ENCODE data around the gene TRIO. TPM values are rescaled to one million over a fixed set of nuclear protein-coding genes. Genes with fewer than 3 reads are reported as not detected.
"Not testable (repeated sequence)": the region's sequence is repeated elsewhere in the genome, so short reads cannot be mapped to it uniquely, and the experiment has no call there.

The TRIO gene
- polyA plus RNA-seq, 1 experiment: 176 TPM

- POLR2A ChIA-PET: no interaction called here
Measured at GRCh38 chr5:14204011-14204670, 61.0 kb downstream of the TRIO start.

DNA sequence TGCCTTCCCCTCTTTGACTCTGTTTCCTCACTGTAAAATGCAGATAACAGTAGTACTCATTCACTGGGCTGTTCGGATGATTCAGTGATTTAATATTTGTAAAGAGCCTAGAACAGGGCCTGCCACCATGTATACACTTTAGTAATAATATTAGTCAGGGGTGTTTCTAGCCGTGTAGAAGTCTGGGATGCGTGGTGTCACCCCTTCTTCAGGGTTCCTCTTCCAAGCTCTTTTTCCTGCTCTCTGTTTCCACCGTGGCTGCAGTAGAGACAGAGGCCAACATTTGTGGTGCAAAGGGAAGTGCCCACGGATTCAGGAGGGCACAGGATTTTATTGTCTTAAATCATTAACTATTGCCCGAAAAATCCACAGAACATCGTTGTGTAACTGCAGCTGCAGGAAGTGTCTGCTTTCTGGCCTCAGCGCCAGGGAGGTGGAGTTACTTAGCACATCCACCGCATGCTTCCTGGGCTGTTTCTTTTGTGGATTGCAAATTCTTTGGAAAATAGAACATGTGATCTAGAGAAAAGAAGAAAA is 61.7 kb downstream of the TRIO start:
- Histone ChIP-seq H3K36me3 (ENCODE audit: control insufficient read depth, insufficient read depth, low read length) (no peaks in the 10 kb centered on the region), H3K27me3 (ENCODE audit: control insufficient read depth, insufficient read depth, low read length) (no peaks in the 10 kb centered on the region), H3K4me3 (ENCODE audit: low read depth, low read length) (no peak overlapping the region)
- no peak for TF ChIP-seq CTCF (IDR thresholded peaks at IDR 0.05; ENCODE audit: insufficient read depth, low read depth, low read length)
- DNase-seq (ENCODE audit: low read depth): peak; percentile 35
- CTCF ChIA-PET: interaction anchor here (1.3 kb wide), 2 partner anchors 55 to 65 kb away, joined by 3 read pairs; no protein-coding TSS in a partner anchor
- POLR2A ChIA-PET: no interaction called here

More at GRCh38 chr5:14204011-14204670, 61.0 kb downstream of the TRIO start:
- Histone ChIP-seq H3K36me3 (ENCODE audit: control insufficient read depth, insufficient read depth, low read length) (no peaks in the 10 kb centered on the region), H3K27me3 (ENCODE audit: control insufficient read depth, insufficient read depth, low read length) (no peaks in the 10 kb centered on the region), H3K4me3 (ENCODE audit: low read depth, low read length) (no peak overlapping the region)
- TF ChIP-seq CTCF (IDR thresholded peaks at IDR 0.05; ENCODE audit: insufficient read depth, low read depth, low read length): no peak
- CTCF ChIA-PET: interaction anchor here (1.3 kb wide), 1 partner anchor 66 kb away, joined by 3 read pairs; no protein-coding TSS in a partner anchor
- DNase-seq (ENCODE audit: low read depth): no peak

DNA sequence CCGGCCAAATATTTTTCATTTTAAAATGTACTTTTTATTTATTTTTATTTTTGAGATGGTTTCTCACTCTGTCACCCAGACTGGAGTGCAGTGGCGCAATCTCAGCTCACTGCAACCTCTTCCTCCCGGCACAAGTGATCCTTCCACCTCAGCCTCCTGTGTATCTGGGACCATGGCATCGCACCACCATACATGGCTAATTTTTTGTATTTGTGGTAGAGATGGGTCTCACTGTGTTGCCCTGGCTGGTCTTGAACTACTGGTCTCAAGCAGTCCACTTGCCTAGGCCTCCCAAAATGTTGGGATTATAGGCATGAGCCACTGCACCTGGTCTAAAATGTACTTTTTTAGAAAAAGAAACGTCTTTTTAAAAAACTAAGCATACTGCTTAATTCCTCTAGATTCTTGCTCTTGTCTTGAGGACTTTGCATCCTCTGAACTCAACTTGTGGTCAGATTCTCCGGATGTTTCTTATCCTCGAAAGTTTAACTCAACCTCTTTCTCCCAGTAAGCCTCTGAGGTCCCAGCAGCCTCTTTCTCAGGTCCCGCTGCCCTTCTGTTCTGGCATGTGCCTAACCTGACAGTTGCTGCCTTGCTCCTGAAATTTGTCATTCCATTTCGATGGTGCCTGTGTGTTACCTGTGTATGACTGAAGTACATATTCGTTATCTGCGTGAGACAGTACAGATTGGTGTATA is 63.0 kb downstream of the TRIO start:
- no peak for DNase-seq (ENCODE audit: low read depth)
- no peaks in the 10 kb centered on the region for H3K27me3 ChIP-seq (ENCODE audit: control insufficient read depth, insufficient read depth, low read length)
- ChIA-PET POLR2A (no interaction called here), CTCF (interaction anchor here (1.3 kb wide), 1 partner anchor 57 kb away, joined by 3 read pairs; no protein-coding TSS in a partner anchor)
- TF ChIP-seq CTCF (IDR thresholded peaks at IDR 0.05; ENCODE audit: insufficient read depth, low read depth, low read length): no peak
- no peaks in the 10 kb centered on the region for H3K36me3 ChIP-seq (ENCODE audit: control insufficient read depth, insufficient read depth, low read length)
- H3K4me3 ChIP-seq (ENCODE audit: low read depth, low read length): no peak overlapping the region

DNA sequence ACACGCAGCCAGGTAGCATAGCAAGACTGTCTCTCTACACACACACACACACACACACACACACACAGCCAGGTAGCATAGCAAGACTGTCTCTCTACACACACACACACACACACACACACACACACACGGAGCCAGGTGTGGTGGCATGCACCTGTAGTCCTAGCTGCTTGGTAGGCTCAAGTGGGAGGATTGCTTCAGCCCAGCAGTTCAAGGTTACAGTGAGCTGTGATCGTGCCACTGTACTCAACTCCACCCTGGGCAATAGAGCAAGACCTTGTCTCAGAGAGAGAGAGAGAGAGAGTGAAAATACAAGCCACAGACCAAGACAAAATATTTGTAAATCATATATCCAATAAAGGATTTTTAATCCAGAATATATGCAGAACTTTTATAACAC is 64.3 kb downstream of the TRIO start:
- H3K4me3 ChIP-seq (ENCODE audit: low read depth, low read length); POLR2A ChIA-PET; H3K36me3 ChIP-seq (ENCODE audit: control insufficient read depth, insufficient read depth, low read length); H3K27me3 ChIP-seq (ENCODE audit: control insufficient read depth, insufficient read depth, low read length); DNase-seq (ENCODE audit: low read depth); CTCF ChIA-PET: not testable (repeated sequence)

GRCh38 chr5:14208071-14209021 is 65.2 kb downstream of the TRIO start:
- Histone ChIP-seq H3K36me3 (ENCODE audit: control insufficient read depth, insufficient read depth, low read length) (no peaks in the 10 kb centered on the region), H3K27me3 (ENCODE audit: control insufficient read depth, insufficient read depth, low read length) (no peaks in the 10 kb centered on the region), H3K4me3 (ENCODE audit: low read depth, low read length) (no peak overlapping the region)
- DNase-seq (ENCODE audit: low read depth): peak; percentile 34
- ChIA-PET POLR2A (no interaction called here), CTCF (interaction anchor here (0.8 kb wide), 1 partner anchor 26 kb away, joined by 3 read pairs; no protein-coding TSS in a partner anchor)
- no peak for TF ChIP-seq CTCF (IDR thresholded peaks at IDR 0.05; ENCODE audit: insufficient read depth, low read depth, low read length)

Data from BJ (cell line).